WTC11 (cell line): Measurements from ENCODE around the gene DCAF8L1.

Source experiments
- CBFB ChIP-seq: sonication (generic); formaldehyde crosslinking; IDR thresholded peaks from 2 replicates; pipeline ENCODE4 v1.8.1; 2022; ENCODE audit warnings: mild to moderate bottlenecking, low read depth, missing genetic modification reagents
- FOXJ3 ChIP-seq: sonication (generic); formaldehyde crosslinking; IDR thresholded peaks from 2 replicates; pipeline ENCODE4 v1.9.0; 2021; ENCODE audit warnings: missing genetic modification reagents, mild to moderate bottlenecking, borderline replicate concordance
- FOXP1 ChIP-seq: sonication (generic); formaldehyde crosslinking; IDR thresholded peaks from 2 replicates; pipeline ENCODE4 v1.8.0; 2022; ENCODE audit warnings: missing genetic modification reagents, mild to moderate bottlenecking, moderate library complexity, borderline replicate concordance
- GABPB1 ChIP-seq: sonication (generic); formaldehyde crosslinking; IDR thresholded peaks from 2 replicates; pipeline ENCODE4 v1.8.1; 2023; ENCODE audit warnings: mild to moderate bottlenecking, missing genetic modification reagents
- TEAD1 ChIP-seq: sonication (generic); formaldehyde crosslinking; IDR thresholded peaks from 2 replicates; pipeline ENCODE4 v1.8.0; 2022; ENCODE audit warnings: mild to moderate bottlenecking, missing genetic modification reagents
- TEAD4 ChIP-seq: sonication (generic); formaldehyde crosslinking; IDR thresholded peaks from 2 replicates; pipeline ENCODE4 v1.8.0; 2022; ENCODE audit warnings: mild to moderate bottlenecking, missing genetic modification reagents
- TF ChIP-seq, protein P1 (sequence below): fragments of 200-600 bp; IDR thresholded peaks from 2 replicates; pipeline ENCODE4 v1.8.0; 2022; ENCODE audit warnings: antibody characterized with exemption
- TF ChIP-seq, protein P2 (sequence below): sonication (generic); formaldehyde crosslinking; IDR thresholded peaks from 2 replicates; pipeline ENCODE4 v1.8.1; 2023; ENCODE audit warnings: mild to moderate bottlenecking, moderate library complexity, missing genetic modification reagents

DNA sequence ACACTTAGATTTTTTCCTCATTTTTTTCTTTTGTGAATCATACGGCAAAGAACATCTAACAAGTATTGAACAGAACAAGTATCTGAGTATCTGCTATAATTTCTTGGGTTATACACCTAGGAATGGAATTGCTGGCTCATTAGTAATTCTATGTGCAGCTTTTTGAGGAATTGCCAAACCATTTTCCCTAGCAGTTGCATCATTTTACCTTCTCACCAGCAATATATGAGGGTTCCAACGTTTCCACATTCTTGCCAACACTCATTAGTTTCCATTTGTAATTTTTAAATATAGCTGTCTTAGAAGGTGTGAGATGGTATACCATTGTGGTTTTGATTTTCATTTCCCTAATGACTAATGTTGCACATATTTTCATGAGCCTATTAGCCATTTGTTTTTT is 41.1 kb upstream of the DCAF8L1 start:
- TF ChIP-seq FOXP1 (no peak), FOXJ3 (CRISPR knock-in tag) (no peak), GABPB1 (no peak), TEAD4 (no peak), CBFB (CRISPR knock-in tag) (no peak), TEAD1 (CRISPR knock-in tag) (no peak)
- TF ChIP-seq, protein P1, sequence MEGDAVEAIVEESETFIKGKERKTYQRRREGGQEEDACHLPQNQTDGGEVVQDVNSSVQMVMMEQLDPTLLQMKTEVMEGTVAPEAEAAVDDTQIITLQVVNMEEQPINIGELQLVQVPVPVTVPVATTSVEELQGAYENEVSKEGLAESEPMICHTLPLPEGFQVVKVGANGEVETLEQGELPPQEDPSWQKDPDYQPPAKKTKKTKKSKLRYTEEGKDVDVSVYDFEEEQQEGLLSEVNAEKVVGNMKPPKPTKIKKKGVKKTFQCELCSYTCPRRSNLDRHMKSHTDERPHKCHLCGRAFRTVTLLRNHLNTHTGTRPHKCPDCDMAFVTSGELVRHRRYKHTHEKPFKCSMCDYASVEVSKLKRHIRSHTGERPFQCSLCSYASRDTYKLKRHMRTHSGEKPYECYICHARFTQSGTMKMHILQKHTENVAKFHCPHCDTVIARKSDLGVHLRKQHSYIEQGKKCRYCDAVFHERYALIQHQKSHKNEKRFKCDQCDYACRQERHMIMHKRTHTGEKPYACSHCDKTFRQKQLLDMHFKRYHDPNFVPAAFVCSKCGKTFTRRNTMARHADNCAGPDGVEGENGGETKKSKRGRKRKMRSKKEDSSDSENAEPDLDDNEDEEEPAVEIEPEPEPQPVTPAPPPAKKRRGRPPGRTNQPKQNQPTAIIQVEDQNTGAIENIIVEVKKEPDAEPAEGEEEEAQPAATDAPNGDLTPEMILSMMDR = no peak
- TF ChIP-seq, protein P2, sequence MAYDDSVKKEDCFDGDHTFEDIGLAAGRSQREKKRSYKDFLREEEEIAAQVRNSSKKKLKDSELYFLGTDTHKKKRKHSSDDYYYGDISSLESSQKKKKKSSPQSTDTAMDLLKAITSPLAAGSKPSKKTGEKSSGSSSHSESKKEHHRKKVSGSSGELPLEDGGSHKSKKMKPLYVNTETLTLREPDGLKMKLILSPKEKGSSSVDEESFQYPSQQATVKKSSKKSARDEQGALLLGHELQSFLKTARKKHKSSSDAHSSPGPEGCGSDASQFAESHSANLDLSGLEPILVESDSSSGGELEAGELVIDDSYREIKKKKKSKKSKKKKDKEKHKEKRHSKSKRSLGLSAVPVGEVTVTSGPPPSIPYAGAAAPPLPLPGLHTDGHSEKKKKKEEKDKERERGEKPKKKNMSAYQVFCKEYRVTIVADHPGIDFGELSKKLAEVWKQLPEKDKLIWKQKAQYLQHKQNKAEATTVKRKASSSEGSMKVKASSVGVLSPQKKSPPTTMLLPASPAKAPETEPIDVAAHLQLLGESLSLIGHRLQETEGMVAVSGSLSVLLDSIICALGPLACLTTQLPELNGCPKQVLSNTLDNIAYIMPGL (CRISPR knock-in tag) = no peak
